ENCODE results near the gene TMCC1.
"Not testable (repeated sequence)": the region's sequence is repeated elsewhere in the genome, so short reads cannot be mapped to it uniquely, and the experiment has no call there.

The TMCC1 gene

DNA sequence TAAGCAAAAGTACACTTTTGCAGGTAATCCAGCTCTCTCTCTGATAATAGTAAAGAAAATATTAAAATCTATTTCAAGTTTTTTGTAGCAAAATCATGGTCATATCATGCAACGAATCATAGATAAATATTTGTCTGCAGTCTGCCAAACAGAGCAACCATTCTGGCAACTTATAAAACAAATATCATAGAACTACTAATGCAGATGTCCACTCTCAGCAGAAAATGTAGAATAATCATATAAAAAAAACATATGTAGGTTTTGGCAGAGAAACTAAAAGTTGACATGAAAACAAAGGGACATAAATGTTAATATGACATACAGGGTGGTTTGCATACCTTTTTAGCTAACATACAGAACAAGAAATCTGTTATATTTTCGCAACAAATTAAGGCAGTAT, 12.2 kb downstream of the TMCC1 start:
- DNase-seq (ENCODE audit: low spot score), result no peak
- TF ChIP-seq, protein P1, sequence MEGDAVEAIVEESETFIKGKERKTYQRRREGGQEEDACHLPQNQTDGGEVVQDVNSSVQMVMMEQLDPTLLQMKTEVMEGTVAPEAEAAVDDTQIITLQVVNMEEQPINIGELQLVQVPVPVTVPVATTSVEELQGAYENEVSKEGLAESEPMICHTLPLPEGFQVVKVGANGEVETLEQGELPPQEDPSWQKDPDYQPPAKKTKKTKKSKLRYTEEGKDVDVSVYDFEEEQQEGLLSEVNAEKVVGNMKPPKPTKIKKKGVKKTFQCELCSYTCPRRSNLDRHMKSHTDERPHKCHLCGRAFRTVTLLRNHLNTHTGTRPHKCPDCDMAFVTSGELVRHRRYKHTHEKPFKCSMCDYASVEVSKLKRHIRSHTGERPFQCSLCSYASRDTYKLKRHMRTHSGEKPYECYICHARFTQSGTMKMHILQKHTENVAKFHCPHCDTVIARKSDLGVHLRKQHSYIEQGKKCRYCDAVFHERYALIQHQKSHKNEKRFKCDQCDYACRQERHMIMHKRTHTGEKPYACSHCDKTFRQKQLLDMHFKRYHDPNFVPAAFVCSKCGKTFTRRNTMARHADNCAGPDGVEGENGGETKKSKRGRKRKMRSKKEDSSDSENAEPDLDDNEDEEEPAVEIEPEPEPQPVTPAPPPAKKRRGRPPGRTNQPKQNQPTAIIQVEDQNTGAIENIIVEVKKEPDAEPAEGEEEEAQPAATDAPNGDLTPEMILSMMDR (IDR thresholded peaks at IDR 0.05; ENCODE audit: borderline replicate concordance, control extremely low read depth, extremely low read depth, insufficient read depth, missing control alignments), result no peak
- in situ Hi-C loops (cut with MboI; ENCODE audit: low sequenced_read_pairs, unreplicated experiment), result no loop called here

DNA sequence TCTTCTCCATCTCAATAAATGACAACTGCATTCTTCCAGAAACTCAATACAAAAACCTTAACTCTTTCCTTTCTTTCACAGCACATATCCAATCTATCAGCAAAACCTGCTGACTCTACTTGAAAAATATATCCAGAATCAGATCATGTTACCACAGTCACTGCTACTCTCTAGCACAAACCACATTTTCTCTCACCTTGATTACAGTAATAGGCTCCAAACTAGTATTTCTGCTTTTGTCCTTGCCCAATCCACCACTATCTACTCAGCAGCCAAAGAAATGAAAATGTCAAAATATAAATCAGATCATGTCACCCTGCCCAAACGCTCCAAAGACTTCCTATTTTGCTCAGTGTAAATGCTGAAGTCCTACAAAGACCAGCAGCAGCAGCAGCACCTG, 15.2 kb downstream of the TMCC1 start:
- in situ Hi-C loops (cut with MboI; ENCODE audit: low sequenced_read_pairs, unreplicated experiment), result no loop called here
- TF ChIP-seq, protein P1 (IDR thresholded peaks at IDR 0.05; ENCODE audit: borderline replicate concordance, control extremely low read depth, extremely low read depth, insufficient read depth, missing control alignments), result no peak
- DNase-seq (ENCODE audit: low spot score), result no peak

DNA sequence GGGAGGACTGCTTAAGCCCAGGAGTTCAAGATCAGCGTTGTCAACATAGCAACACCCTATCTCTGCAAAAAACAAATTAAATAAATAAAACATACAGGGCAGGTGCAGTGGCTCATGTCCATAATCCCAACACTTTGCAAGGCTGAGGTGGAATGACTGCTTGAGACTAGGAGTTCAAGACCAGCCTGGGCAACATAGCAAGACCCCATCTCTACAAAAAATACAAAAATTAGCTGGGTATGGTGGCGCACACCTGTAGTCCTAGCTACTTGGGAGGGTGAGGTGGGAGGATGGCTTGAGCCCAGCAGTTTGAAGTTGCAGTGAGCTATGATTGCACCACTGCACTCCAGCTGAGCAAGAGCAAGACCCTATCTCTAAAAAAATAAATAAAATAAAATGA, 19.0 kb downstream of the TMCC1 start:
- in situ Hi-C loops (cut with MboI; ENCODE audit: low sequenced_read_pairs, unreplicated experiment); DNase-seq (ENCODE audit: low spot score): not testable (repeated sequence)

DNA sequence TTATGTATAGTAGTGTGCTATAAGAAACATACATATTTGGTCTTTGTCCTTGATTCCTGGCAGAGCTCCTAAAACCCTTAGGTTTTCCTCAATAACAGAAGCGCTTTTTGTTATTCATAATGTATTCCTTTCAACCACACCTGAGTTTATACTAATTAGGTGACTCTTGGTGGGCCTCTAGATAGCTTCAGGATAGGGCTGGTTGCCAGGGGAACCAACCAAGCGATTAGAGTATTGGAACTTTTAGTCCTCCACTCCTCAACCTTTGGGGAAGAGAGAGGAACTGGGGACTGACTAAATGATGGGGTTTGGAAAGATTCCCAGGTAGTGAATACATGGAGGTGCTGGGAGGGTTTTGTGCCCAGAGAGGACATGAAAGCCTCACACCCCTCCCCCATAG, 24.6 kb downstream of the TMCC1 start:
- TF ChIP-seq, protein P1 (IDR thresholded peaks at IDR 0.05; ENCODE audit: borderline replicate concordance, control extremely low read depth, extremely low read depth, insufficient read depth, missing control alignments), result no peak
- DNase-seq (ENCODE audit: low spot score), result no peak
- in situ Hi-C loops (cut with MboI; ENCODE audit: low sequenced_read_pairs, unreplicated experiment), result no loop called here

DNA sequence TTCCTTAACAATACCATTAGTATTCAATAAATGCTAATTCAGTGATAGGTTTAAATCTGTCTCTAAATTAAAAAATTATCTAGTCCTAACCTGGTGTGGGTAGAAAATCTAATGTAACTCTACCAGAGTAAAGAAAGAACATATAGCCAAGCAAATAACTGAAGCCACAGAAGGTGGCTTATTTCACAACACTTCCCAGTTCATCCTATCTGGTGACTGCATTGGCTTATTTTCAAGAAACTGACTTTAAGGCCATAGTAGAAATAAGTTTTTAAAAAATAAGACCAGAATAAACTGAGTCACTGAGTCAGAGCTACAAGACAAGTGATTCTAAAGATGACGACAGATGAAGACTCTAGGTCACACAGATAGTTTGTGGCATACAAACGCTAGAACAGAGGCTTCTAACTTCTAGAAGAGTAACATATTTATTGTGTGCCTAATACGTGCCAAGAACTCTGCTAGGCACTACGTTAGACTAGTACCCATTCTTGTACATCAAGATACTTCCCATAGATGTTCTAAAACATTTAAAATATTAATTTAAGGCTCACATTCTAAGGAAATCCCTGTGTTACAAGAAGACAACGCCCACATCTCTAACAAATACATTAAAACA, 25.9 kb downstream of the TMCC1 start:
- no peak for DNase-seq (ENCODE audit: low spot score)
- in situ Hi-C loops (cut with MboI; ENCODE audit: low sequenced_read_pairs, unreplicated experiment), result no loop called here

DNA sequence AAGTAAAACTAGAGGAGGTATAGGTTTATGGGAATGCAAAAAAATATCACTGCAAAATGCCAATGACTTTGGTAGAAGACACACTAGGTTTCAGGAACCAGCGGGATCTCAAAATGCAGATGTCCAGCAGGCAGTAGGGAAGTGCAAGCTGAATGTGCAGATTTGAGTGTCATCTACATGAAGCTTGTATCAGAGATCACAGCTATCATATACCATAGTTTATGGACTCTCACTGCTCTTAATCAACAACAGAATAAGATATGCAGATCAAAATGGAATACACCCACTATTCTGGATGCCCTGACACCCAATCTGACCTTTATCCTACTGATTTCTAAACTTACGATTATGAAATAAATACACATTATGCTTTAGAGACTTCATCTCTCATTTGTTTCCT, 27.7 kb downstream of the TMCC1 start:
- DNase-seq (ENCODE audit: low spot score), result no peak
- in situ Hi-C loops (cut with MboI; ENCODE audit: low sequenced_read_pairs, unreplicated experiment), result no loop called here
- TF ChIP-seq, protein P1 (IDR thresholded peaks at IDR 0.05; ENCODE audit: borderline replicate concordance, control extremely low read depth, extremely low read depth, insufficient read depth, missing control alignments), result no peak

More for the DNA sequence above, 25.9 kb downstream of the TMCC1 start:
- TF ChIP-seq, protein P1 (IDR thresholded peaks at IDR 0.05; ENCODE audit: borderline replicate concordance, control extremely low read depth, extremely low read depth, insufficient read depth, missing control alignments), result no peak

DNA sequence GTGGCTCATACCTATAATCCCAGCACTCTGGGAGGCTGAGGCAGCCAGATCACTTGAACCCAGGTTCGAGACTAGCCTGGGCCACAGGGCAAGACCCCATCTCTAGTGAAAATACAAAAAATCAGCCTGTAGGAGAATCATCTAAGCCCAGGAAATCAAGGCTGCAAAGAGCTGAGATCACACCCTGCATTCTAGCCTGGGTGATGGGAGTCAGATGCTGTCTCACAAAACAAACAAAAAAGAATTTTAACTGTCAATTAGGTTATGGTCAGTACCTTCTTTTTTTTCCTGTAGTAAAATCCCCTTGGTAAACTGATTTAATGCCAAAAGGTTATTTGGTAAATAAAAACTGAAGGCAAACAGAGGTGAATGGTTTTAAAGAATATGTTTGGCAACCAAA, 29.0 kb downstream of the TMCC1 start:
- TF ChIP-seq, protein P1 (IDR thresholded peaks at IDR 0.05; ENCODE audit: borderline replicate concordance, control extremely low read depth, extremely low read depth, insufficient read depth, missing control alignments), result no peak
- in situ Hi-C loops (cut with MboI; ENCODE audit: low sequenced_read_pairs, unreplicated experiment), result no loop called here

More for the DNA sequence above, 29.0 kb downstream of the TMCC1 start:
- DNase-seq (ENCODE audit: low spot score), result no peak

Measured in GM13976 (cell line).